A549 (cell line): Measurements from ENCODE around the gene FBXO15.

Experiments used
- CEBPB ChIP-seq, 2 experiments: fragments of >200 bp in 1 of 2; sonication (Bioruptor Twin) in 1 of 2; formaldehyde crosslinking in 1 of 2; IDR thresholded peaks; 2 replicates each; pipeline ENCODE4 v1.6.1; 2012 to 2016
- JUN ChIP-seq, 2 experiments: fragments of >200 bp; sonication (Bioruptor Twin); formaldehyde crosslinking; IDR thresholded peaks; 2 replicates in 1 of 2; 3 replicates in 1 of 2; pipeline ENCODE4 v1.6.1; 2016 to 2017
- JUNB ChIP-seq: fragments of >200 bp; sonication (Bioruptor Twin); formaldehyde crosslinking; IDR thresholded peaks from 2 replicates; pipeline ENCODE4 v1.6.1; 2016
- KDM5A ChIP-seq: fragments of 200-600 bp; sonication (generic); IDR thresholded peaks from 2 replicates; pipeline ENCODE4 v1.6.1; 2016; ENCODE audit warnings: antibody characterized with exemption, mild to moderate bottlenecking
- POLR2AphosphoS2 ChIP-seq: conservative IDR thresholded peaks from 2 replicates; pipeline ENCODE4 v1.6.1; 2012; ENCODE audit warnings: low read length, improper control_type of control experiment, inconsistent platforms
- TF ChIP-seq, protein P1 (sequence below): IDR thresholded peaks from 2 replicates; pipeline ENCODE4 v1.6.1; 2012
- TF ChIP-seq, protein P2 (sequence below): fragments of >200 bp; sonication (Bioruptor Twin); formaldehyde crosslinking; IDR thresholded peaks from 3 replicates; pipeline ENCODE4 v1.5.1; 2016
- TF ChIP-seq, protein P3 (sequence below): fragments of 200-600 bp; sonication (generic); IDR thresholded peaks from 2 replicates; pipeline ENCODE4 v1.6.1; 2016; ENCODE audit warnings: antibody characterized with exemption, mild to moderate bottlenecking, moderate library complexity

DNA sequence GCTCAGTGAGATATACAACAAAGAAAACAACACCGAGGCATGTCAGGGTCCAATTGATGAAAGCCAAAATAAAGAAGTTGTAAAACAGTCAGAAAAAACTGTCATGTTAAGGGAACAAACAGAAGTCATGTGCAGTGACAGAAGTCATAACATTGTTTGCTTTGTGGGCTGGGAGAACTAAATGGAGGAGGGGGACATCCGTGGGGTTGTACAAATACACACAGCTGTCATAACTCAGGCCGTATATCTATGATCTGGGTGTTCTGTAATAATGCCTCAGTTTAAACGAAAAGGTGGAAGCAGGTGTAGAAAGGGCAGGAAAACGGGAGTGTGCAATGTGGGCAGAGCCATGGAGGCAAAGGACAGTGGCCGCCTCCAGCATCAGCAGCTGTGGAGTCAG, 28.0 kb upstream of the FBXO15 start:
- TF ChIP-seq JUNB (no peak), JUN (IDR thresholded peaks at IDR 0.05) (no peak), KDM5A (no peak), CEBPB (IDR thresholded peaks at IDR 0.05) (no peak), POLR2AphosphoS2 (no peak)
- TF ChIP-seq, protein P1, sequence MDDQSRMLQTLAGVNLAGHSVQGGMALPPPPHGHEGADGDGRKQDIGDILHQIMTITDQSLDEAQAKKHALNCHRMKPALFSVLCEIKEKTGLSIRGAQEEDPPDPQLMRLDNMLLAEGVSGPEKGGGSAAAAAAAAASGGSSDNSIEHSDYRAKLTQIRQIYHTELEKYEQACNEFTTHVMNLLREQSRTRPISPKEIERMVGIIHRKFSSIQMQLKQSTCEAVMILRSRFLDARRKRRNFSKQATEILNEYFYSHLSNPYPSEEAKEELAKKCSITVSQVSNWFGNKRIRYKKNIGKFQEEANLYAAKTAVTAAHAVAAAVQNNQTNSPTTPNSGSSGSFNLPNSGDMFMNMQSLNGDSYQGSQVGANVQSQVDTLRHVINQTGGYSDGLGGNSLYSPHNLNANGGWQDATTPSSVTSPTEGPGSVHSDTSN, result no peak
- TF ChIP-seq, protein P2, sequence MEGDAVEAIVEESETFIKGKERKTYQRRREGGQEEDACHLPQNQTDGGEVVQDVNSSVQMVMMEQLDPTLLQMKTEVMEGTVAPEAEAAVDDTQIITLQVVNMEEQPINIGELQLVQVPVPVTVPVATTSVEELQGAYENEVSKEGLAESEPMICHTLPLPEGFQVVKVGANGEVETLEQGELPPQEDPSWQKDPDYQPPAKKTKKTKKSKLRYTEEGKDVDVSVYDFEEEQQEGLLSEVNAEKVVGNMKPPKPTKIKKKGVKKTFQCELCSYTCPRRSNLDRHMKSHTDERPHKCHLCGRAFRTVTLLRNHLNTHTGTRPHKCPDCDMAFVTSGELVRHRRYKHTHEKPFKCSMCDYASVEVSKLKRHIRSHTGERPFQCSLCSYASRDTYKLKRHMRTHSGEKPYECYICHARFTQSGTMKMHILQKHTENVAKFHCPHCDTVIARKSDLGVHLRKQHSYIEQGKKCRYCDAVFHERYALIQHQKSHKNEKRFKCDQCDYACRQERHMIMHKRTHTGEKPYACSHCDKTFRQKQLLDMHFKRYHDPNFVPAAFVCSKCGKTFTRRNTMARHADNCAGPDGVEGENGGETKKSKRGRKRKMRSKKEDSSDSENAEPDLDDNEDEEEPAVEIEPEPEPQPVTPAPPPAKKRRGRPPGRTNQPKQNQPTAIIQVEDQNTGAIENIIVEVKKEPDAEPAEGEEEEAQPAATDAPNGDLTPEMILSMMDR, result no peak
- TF ChIP-seq, protein P3, sequence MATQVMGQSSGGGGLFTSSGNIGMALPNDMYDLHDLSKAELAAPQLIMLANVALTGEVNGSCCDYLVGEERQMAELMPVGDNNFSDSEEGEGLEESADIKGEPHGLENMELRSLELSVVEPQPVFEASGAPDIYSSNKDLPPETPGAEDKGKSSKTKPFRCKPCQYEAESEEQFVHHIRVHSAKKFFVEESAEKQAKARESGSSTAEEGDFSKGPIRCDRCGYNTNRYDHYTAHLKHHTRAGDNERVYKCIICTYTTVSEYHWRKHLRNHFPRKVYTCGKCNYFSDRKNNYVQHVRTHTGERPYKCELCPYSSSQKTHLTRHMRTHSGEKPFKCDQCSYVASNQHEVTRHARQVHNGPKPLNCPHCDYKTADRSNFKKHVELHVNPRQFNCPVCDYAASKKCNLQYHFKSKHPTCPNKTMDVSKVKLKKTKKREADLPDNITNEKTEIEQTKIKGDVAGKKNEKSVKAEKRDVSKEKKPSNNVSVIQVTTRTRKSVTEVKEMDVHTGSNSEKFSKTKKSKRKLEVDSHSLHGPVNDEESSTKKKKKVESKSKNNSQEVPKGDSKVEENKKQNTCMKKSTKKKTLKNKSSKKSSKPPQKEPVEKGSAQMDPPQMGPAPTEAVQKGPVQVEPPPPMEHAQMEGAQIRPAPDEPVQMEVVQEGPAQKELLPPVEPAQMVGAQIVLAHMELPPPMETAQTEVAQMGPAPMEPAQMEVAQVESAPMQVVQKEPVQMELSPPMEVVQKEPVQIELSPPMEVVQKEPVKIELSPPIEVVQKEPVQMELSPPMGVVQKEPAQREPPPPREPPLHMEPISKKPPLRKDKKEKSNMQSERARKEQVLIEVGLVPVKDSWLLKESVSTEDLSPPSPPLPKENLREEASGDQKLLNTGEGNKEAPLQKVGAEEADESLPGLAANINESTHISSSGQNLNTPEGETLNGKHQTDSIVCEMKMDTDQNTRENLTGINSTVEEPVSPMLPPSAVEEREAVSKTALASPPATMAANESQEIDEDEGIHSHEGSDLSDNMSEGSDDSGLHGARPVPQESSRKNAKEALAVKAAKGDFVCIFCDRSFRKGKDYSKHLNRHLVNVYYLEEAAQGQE, result no peak
